HepG2 (cell line): ENCODE measurements around the gene TBC1D16. TPM values are rescaled to one million over a fixed set of nuclear protein-coding genes. Genes with fewer than 3 reads are reported as not detected.

Experiments used
- BCL6 ChIP-seq: IDR thresholded peaks from 2 replicates; pipeline ENCODE4 v1.6.1; 2016; ENCODE audit warnings: missing genetic modification reagents, missing compliant biosample characterization
- HOXD1 ChIP-seq: sonication (generic); formaldehyde crosslinking; IDR thresholded peaks from 2 replicates; pipeline ENCODE4 v1.5.0; 2020; ENCODE audit warnings: missing genetic modification reagents
- JARID2 ChIP-seq: sonication (generic); formaldehyde crosslinking; IDR thresholded peaks from 2 replicates; pipeline ENCODE4 v1.8.1; 2023; ENCODE audit warnings: missing genetic modification reagents, inconsistent platforms; ENCODE audit not compliant: insufficient replicate concordance
- MAF1 ChIP-seq: sonication (generic); formaldehyde crosslinking; IDR thresholded peaks from 2 replicates; pipeline ENCODE4 v1.5.0; 2020; ENCODE audit warnings: missing genetic modification reagents, borderline replicate concordance
- SP1 ChIP-seq, 2 experiments: fragments of 450-650 bp in 1 of 2; sonication (generic) in 1 of 2; formaldehyde crosslinking in 1 of 2; IDR thresholded peaks; 2 replicates each; pipeline versions ENCODE4 v1.4.0 to v1.6.1; 2016 to 2020; ENCODE audit warnings: missing genetic modification reagents in 1 of 2
- ZFY ChIP-seq: sonication (generic); formaldehyde crosslinking; IDR thresholded peaks from 2 replicates; pipeline ENCODE4 v1.4.0; 2020; ENCODE audit warnings: missing genetic modification reagents
- ZNF619 ChIP-seq: sonication (generic); formaldehyde crosslinking; IDR thresholded peaks from 2 replicates; pipeline ENCODE4 v1.4.0; 2020; ENCODE audit warnings: mild to moderate bottlenecking, missing genetic modification reagents
- ZNF646 ChIP-seq: sonication (generic); formaldehyde crosslinking; IDR thresholded peaks from 2 replicates; pipeline ENCODE4 v1.9.0; 2021; ENCODE audit warnings: mild to moderate bottlenecking, missing genetic modification reagents
- ZNF879 ChIP-seq: sonication (generic); formaldehyde crosslinking; IDR thresholded peaks from 2 replicates; pipeline ENCODE4 v1.8.1; 2023; ENCODE audit warnings: missing genetic modification reagents
- polyA plus RNA-seq, 8 experiments: library from polyadenylated mRNA; depleted of rRNA in 3 of 8; stranded (reverse) in 7 of 8; unstranded in 1 of 8; fragments of >200 nt; fragmentation: Illumina TruSeq in 4 of 8; extraction: Trizol in 4 of 8; gene quantifications; 2 replicates each; pipeline versions ENCODE4 v1.2.1 to v1.2.3, GENCODE V29; 2011 to 2016; ENCODE audit warnings: low read depth in 4 of 8, missing spikeins in 1 of 8, mixed read lengths in 1 of 8; ENCODE audit not compliant: insufficient read depth in 1 of 8
- total RNA-seq, 5 experiments: library from RNA; depleted of rRNA; stranded (reverse); fragments of >200 nt; fragmentation: Illumina TruSeq; extraction: Trizol; gene quantifications; 2 replicates each; pipeline ENCODE4 v1.2.3, GENCODE V29; 2016; ENCODE audit warnings: low read depth in 1 of 5
- TF ChIP-seq, protein P1 (sequence below): sonication (generic); formaldehyde crosslinking; IDR thresholded peaks from 2 replicates; pipeline ENCODE4 v1.5.0; 2020; ENCODE audit warnings: missing genetic modification reagents
- TF ChIP-seq, protein P2 (sequence below): sonication (generic); formaldehyde crosslinking; IDR thresholded peaks from 2 replicates; pipeline ENCODE4 v1.9.0; 2021; ENCODE audit warnings: missing genetic modification reagents, borderline replicate concordance
- TF ChIP-seq, protein P3 (sequence below): sonication (generic); formaldehyde crosslinking; IDR thresholded peaks from 2 replicates; pipeline ENCODE4 v1.4.0; 2020; ENCODE audit warnings: missing genetic modification reagents
- TF ChIP-seq, protein P4 (sequence below): sonication (generic); formaldehyde crosslinking; conservative IDR thresholded peaks from 2 replicates; pipeline ENCODE4 v1.4.0; 2020; ENCODE audit warnings: missing genetic modification reagents

The TBC1D16 gene
- total and polyA plus RNA-seq, 2 of the 13 experiments (the other 11 are each of a cell fraction or from before 2014, with no cell fraction given): 14.9 to 24.9 TPM

DNA sequence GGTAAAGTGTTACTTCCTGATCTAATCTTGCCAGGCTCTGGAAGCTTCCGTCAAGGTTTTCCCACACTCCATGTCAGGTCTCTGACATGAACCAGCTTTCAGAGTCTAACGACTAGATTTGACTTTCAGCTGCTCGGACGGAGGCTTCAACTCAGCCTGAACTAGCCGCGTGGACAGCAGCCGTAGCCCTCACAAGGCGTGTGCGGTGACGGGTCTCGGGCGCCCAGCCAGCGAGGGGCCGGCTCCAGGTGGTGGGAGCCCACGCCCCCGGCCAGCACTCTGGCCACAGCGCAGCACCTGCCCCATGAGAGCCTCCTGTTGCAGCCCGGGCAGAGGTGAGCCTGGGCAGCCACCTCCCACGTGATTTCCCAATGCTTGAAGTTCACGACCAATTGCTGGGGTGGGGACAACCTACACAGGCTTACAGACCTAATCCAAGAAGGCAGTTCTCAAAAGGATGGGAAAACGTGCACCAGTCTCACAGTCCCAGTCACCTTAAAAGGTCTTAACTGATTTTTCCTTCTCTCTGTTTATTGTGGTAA lies 45.5 kb downstream of the TBC1D16 start (continued):
- TF ChIP-seq, protein P1, sequence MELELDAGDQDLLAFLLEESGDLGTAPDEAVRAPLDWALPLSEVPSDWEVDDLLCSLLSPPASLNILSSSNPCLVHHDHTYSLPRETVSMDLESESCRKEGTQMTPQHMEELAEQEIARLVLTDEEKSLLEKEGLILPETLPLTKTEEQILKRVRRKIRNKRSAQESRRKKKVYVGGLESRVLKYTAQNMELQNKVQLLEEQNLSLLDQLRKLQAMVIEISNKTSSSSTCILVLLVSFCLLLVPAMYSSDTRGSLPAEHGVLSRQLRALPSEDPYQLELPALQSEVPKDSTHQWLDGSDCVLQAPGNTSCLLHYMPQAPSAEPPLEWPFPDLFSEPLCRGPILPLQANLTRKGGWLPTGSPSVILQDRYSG (CRISPR knock-in tag): peak; percentile 94
- TF ChIP-seq MAF1 (CRISPR knock-in tag) (no peak), ZNF619 (CRISPR knock-in tag) (no peak), ZNF646 (CRISPR knock-in tag) (no peak), JARID2 (CRISPR knock-in tag) (no peak), ZFY (CRISPR knock-in tag) (peak; percentile 40; the same call in 1 of the 2 replicates), ZNF879 (CRISPR knock-in tag) (0 out of 2 replicates have a peak, but pooled peaks have one; percentile 35), SP1 (IDR thresholded peaks at IDR 0.05) (no peak), SP1 (CRISPR knock-in tag; IDR thresholded peaks at IDR 0.05) (no peak), BCL6 (peak; percentile 86), HOXD1 (CRISPR knock-in tag) (0 out of 2 replicates have a peak, but pooled peaks have one; percentile 64)
- TF ChIP-seq, protein P2, sequence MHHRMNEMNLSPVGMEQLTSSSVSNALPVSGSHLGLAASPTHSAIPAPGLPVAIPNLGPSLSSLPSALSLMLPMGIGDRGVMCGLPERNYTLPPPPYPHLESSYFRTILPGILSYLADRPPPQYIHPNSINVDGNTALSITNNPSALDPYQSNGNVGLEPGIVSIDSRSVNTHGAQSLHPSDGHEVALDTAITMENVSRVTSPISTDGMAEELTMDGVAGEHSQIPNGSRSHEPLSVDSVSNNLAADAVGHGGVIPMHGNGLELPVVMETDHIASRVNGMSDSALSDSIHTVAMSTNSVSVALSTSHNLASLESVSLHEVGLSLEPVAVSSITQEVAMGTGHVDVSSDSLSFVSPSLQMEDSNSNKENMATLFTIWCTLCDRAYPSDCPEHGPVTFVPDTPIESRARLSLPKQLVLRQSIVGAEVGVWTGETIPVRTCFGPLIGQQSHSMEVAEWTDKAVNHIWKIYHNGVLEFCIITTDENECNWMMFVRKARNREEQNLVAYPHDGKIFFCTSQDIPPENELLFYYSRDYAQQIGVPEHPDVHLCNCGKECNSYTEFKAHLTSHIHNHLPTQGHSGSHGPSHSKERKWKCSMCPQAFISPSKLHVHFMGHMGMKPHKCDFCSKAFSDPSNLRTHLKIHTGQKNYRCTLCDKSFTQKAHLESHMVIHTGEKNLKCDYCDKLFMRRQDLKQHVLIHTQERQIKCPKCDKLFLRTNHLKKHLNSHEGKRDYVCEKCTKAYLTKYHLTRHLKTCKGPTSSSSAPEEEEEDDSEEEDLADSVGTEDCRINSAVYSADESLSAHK: no peak
- TF ChIP-seq, protein P3, sequence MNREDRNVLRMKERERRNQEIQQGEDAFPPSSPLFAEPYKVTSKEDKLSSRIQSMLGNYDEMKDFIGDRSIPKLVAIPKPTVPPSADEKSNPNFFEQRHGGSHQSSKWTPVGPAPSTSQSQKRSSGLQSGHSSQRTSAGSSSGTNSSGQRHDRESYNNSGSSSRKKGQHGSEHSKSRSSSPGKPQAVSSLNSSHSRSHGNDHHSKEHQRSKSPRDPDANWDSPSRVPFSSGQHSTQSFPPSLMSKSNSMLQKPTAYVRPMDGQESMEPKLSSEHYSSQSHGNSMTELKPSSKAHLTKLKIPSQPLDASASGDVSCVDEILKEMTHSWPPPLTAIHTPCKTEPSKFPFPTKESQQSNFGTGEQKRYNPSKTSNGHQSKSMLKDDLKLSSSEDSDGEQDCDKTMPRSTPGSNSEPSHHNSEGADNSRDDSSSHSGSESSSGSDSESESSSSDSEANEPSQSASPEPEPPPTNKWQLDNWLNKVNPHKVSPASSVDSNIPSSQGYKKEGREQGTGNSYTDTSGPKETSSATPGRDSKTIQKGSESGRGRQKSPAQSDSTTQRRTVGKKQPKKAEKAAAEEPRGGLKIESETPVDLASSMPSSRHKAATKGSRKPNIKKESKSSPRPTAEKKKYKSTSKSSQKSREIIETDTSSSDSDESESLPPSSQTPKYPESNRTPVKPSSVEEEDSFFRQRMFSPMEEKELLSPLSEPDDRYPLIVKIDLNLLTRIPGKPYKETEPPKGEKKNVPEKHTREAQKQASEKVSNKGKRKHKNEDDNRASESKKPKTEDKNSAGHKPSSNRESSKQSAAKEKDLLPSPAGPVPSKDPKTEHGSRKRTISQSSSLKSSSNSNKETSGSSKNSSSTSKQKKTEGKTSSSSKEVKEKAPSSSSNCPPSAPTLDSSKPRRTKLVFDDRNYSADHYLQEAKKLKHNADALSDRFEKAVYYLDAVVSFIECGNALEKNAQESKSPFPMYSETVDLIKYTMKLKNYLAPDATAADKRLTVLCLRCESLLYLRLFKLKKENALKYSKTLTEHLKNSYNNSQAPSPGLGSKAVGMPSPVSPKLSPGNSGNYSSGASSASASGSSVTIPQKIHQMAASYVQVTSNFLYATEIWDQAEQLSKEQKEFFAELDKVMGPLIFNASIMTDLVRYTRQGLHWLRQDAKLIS: 0 out of 2 replicates have a peak, but pooled peaks have one; percentile 21
- TF ChIP-seq, protein P4, sequence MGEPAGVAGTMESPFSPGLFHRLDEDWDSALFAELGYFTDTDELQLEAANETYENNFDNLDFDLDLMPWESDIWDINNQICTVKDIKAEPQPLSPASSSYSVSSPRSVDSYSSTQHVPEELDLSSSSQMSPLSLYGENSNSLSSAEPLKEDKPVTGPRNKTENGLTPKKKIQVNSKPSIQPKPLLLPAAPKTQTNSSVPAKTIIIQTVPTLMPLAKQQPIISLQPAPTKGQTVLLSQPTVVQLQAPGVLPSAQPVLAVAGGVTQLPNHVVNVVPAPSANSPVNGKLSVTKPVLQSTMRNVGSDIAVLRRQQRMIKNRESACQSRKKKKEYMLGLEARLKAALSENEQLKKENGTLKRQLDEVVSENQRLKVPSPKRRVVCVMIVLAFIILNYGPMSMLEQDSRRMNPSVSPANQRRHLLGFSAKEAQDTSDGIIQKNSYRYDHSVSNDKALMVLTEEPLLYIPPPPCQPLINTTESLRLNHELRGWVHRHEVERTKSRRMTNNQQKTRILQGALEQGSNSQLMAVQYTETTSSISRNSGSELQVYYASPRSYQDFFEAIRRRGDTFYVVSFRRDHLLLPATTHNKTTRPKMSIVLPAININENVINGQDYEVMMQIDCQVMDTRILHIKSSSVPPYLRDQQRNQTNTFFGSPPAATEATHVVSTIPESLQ: no peak
